Measurements from ENCODE around the gene PLCL2. TPM values are rescaled to one million over a fixed set of nuclear protein-coding genes. Genes with fewer than 3 reads are reported as not detected.

Gene PLCL2
- total and polyA plus RNA-seq, 10 of the 15 experiments (the other 5 are each of a cell fraction or from before 2014, with no cell fraction given): 7.5 to 37.3 (median 21.7) TPM

DNA sequence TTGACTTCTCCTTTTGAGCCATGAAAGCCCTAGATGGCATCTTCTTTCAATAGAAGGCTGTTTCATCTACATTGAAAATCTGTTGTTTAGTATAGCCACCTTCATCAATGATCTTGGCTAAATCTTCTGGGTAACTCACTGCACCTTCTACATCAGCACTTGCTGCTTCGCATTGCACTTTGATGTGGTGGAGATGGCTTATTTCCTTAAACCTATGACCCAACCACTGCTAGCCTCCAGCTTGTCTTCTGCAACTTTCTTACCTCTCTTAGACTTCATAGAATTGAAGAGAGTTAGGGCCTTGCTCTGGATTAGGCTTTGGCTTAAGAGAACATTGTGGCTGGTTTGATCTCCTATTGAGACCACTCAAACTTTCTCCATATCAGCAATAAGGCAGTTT lies 189.8 kb downstream of the PLCL2 start:
- RAD21 ChIA-PET (ENCODE audit: unreplicated experiment): no interaction called here
- H3K9me3 ChIP-seq (replicated peaks; ENCODE audit: control insufficient read depth, insufficient read depth, low read length): peaks cover 3% of the 10 kb centered on the region; the same call in 2 of the 3 replicates
- SMC1A ChIA-PET (ENCODE audit: uncharacterized antibody, unreplicated experiment): interaction anchor here (1.4 kb wide), 1 partner anchor 121 kb away, joined by 5 read pairs; no protein-coding TSS in a partner anchor
- intact Hi-C loops (cut with micrococcal nuclease; ENCODE audit: unreplicated experiment) (no loop called here), in situ Hi-C loops (cut with MboI) (no loop called here)
- no peak overlapping the region for H2AFZ ChIP-seq (ENCODE audit: control insufficient read depth, low read depth, low read length)
- H3K27me3 ChIP-seq (replicated peaks in 1 of 2; ENCODE audit: control insufficient read depth in 2 of 2, insufficient read depth in 2 of 2, low read length in 1 of 2): no peaks in the 10 kb centered on the region
- CTCF ChIA-PET: interaction anchor here (1.0 kb wide), 1 partner anchor 9 kb away, joined by 4 read pairs; no protein-coding TSS in a partner anchor
- no peaks in the 10 kb centered on the region for H3K79me2 ChIP-seq (ENCODE audit: control insufficient read depth, insufficient read depth, low read length)
- no peak for FAIRE-seq
- H4K20me1 ChIP-seq (ENCODE audit: control insufficient read depth, insufficient read depth): no peaks in the 10 kb centered on the region
- H3K4me1 ChIP-seq (ENCODE audit: control insufficient read depth, insufficient read depth, low read length): peaks cover 10% of the 10 kb centered on the region
- no peak for ATAC-seq
- WGBS (ENCODE audit: insufficient coverage, insufficient replicate concordance, low lambda C conversion rate, missing lambda C conversion rate): 100% methylated on average over 1 of the region's 1 CpG
- no peak overlapping the region for H3K9ac ChIP-seq (ENCODE audit: control insufficient read depth, insufficient read depth, low read length)
- DNase-seq (ENCODE audit: low read depth, low spot score): no peak
- BruUV-seq (replicated peaks): no TSS peak
- POLR2A ChIA-PET: no interaction called here
- no peak overlapping the region for H3K27ac ChIP-seq (ENCODE audit: control insufficient read depth, insufficient read depth)
- TF ChIP-seq NR2C1 (IDR thresholded peaks at IDR 0.05) (no peak), CHD1 (IDR thresholded peaks at IDR 0.05; ENCODE audit: low read depth, low read length) (no peak), NFIC (IDR thresholded peaks at IDR 0.05; ENCODE audit: low read depth, low read length) (no peak), MEF2A (IDR thresholded peaks at IDR 0.05; ENCODE audit: insufficient read depth, low read depth, low read length) (no peak), RUNX3 (IDR thresholded peaks at IDR 0.05; ENCODE audit: low read length) (peak; percentile 36; the same call in 1 of the 2 replicates), ZBED1 (IDR thresholded peaks at IDR 0.05; ENCODE audit: borderline replicate concordance) (no peak), MTA3 (IDR thresholded peaks at IDR 0.05; ENCODE audit: borderline replicate concordance, low read length) (no peak), TCF7 (IDR thresholded peaks at IDR 0.05; ENCODE audit: borderline replicate concordance) (peak; percentile 28; the same call in 1 of the 2 replicates), MYB (IDR thresholded peaks at IDR 0.05; ENCODE audit: borderline replicate concordance, low read depth, low read length) (no peak), IKZF1 (conservative IDR thresholded peaks at IDR 0.05) (no peak), SP1 (IDR thresholded peaks at IDR 0.05; ENCODE audit: low read depth, low read length) (no peak), NR2C2 (IDR thresholded peaks at IDR 0.05; ENCODE audit: borderline replicate concordance, control insufficient read depth, insufficient read length, low read depth) (no peak), BACH1 (IDR thresholded peaks at IDR 0.05; ENCODE audit: borderline replicate concordance) (no peak)
- TF ChIP-seq, protein P1, sequence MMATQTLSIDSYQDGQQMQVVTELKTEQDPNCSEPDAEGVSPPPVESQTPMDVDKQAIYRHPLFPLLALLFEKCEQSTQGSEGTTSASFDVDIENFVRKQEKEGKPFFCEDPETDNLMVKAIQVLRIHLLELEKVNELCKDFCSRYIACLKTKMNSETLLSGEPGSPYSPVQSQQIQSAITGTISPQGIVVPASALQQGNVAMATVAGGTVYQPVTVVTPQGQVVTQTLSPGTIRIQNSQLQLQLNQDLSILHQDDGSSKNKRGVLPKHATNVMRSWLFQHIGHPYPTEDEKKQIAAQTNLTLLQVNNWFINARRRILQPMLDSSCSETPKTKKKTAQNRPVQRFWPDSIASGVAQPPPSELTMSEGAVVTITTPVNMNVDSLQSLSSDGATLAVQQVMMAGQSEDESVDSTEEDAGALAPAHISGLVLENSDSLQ (IDR thresholded peaks at IDR 0.05): no peak
- TF ChIP-seq, protein P2, sequence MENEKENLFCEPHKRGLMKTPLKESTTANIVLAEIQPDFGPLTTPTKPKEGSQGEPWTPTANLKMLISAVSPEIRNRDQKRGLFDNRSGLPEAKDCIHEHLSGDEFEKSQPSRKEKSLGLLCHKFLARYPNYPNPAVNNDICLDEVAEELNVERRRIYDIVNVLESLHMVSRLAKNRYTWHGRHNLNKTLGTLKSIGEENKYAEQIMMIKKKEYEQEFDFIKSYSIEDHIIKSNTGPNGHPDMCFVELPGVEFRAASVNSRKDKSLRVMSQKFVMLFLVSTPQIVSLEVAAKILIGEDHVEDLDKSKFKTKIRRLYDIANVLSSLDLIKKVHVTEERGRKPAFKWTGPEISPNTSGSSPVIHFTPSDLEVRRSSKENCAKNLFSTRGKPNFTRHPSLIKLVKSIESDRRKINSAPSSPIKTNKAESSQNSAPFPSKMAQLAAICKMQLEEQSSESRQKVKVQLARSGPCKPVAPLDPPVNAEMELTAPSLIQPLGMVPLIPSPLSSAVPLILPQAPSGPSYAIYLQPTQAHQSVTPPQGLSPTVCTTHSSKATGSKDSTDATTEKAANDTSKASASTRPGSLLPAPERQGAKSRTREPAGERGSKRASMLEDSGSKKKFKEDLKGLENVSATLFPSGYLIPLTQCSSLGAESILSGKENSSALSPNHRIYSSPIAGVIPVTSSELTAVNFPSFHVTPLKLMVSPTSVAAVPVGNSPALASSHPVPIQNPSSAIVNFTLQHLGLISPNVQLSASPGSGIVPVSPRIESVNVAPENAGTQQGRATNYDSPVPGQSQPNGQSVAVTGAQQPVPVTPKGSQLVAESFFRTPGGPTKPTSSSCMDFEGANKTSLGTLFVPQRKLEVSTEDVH (IDR thresholded peaks at IDR 0.05; ENCODE audit: low read depth, partially characterized antibody): no peak
- TF ChIP-seq, protein P3, sequence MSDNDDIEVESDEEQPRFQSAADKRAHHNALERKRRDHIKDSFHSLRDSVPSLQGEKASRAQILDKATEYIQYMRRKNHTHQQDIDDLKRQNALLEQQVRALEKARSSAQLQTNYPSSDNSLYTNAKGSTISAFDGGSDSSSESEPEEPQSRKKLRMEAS (IDR thresholded peaks at IDR 0.05; ENCODE audit: low read depth, low read length): no peak
- no peak overlapping the region for H3K4me2 ChIP-seq (ENCODE audit: control insufficient read depth, insufficient read depth)
- peaks cover 3 to 20% of the 10 kb centered on the region in 2 experiments; a peak in 2 of 4 replicates for H3K36me3 ChIP-seq (ENCODE audit: control insufficient read depth in 2 of 2, insufficient read depth in 2 of 2, low read length in 1 of 2)
- no peak overlapping the region for H3K4me3 ChIP-seq

Data from GM12878 (cell line).